Lung (tissue), 12 donors: Measurements from ENCODE around the gene BAG1. TPM values are rescaled to one million over a fixed set of nuclear protein-coding genes. Genes with fewer than 3 reads are reported as not detected.
A peak's percentile ranks its signal among the peaks of the same experiment; 100 is the strongest.

Experiments
- ATAC-seq: fragments of 200-7000 bp; cut with Tn5 transposase; one replicate; pipeline ENCODE4 v1.9.1; 2020; ENCODE audit warnings: moderate number of reproducible peaks; ENCODE audit not compliant: insufficient read depth, low FRiP score
- DNase-seq, 3 donors: peaks; one replicate each; pipeline ENCODE4 v3.0.0-alpha.2; 2013 to 2017
- H3K27ac ChIP-seq, 2 donors: one replicate each; pipeline ENCODE4 v1.5.1; 2013; ENCODE audit warnings: mild to moderate bottlenecking in 2 of 2, moderate library complexity in 2 of 2, control low read depth in 1 of 2, inconsistent platforms in 1 of 2, low read depth in 1 of 2, low read length in 1 of 2
- H3K27me3 ChIP-seq, 3 donors: one replicate each; pipeline ENCODE4 v1.5.1; 2013; ENCODE audit warnings: low read length in 2 of 3; ENCODE audit not compliant: control insufficient read depth in 3 of 3, insufficient read depth in 3 of 3
- H3K36me3 ChIP-seq, 4 donors: one replicate each; pipeline ENCODE4 v1.5.1; 2013; ENCODE audit warnings: low read length in 4 of 4, mild to moderate bottlenecking in 1 of 4, moderate library complexity in 1 of 4; ENCODE audit not compliant: control insufficient read depth in 4 of 4, insufficient read depth in 4 of 4
- H3K4me1 ChIP-seq, 5 donors: one replicate each; pipeline ENCODE4 v1.5.1; 2013; ENCODE audit warnings: low read length in 5 of 5, mild to moderate bottlenecking in 2 of 5, moderate library complexity in 1 of 5; ENCODE audit not compliant: control insufficient read depth in 5 of 5, insufficient read depth in 5 of 5
- H3K4me3 ChIP-seq: one replicate; pipeline ENCODE4 v1.5.1; 2013; ENCODE audit warnings: mild to moderate bottlenecking, control low read depth, moderate library complexity
- H3K9ac ChIP-seq, 2 donors: one replicate each; pipeline ENCODE4 v1.5.1; 2013; ENCODE audit warnings: low read length in 2 of 2, control low read depth in 1 of 2; ENCODE audit not compliant: insufficient read depth in 1 of 2
- H3K9me3 ChIP-seq, 4 donors: one replicate each; pipeline ENCODE4 v1.5.1; 2013; ENCODE audit warnings: low read length in 3 of 4, mild to moderate bottlenecking in 1 of 4, moderate library complexity in 1 of 4; ENCODE audit not compliant: control insufficient read depth in 4 of 4, insufficient read depth in 3 of 4
- whole genome bisulfite sequencing, 2 donors: extraction: QIAGEN DNeasy Blood & Tissue Kit; methylation state at CpG; one replicate each; pipeline ENCODE4 v1.1.7; 2013; 5-methylcytosine and 5-hydroxymethylcytosine counted together
- polyA plus RNA-seq, 2 donors: library from polyadenylated mRNA; stranded (reverse); fragments of 200-250 nt; gene quantifications; one replicate each; pipeline ENCODE4 v1.2.1, GENCODE V29; 2013
- total RNA-seq, 2 donors: library from RNA; depleted of rRNA in 1 of 2; stranded (reverse); fragments of >200 nt in 1 of 2; gene quantifications; one replicate each; pipeline ENCODE4 v1.2.1, GENCODE V29; 2014 to 2021
- TF ChIP-seq, protein P1 (sequence below): IDR thresholded peaks from 2 replicates; pipeline ENCODE4 v1.5.1; 2012; ENCODE audit warnings: mild to moderate bottlenecking; ENCODE audit errors: control extremely low read depth, extremely low read depth
- donor health status: control.
- donor health status: control.
- donor health status: Bipolar disorder and iron deficiency.
- donor health status: healthy.
- donor health status: DM: yes; HTN: yes; CAD: no.

Gene BAG1
- total and polyA plus RNA-seq, 4 donors = 84.1 to 135 (median 106) TPM

- no peaks in the 10 kb centered on the region for H3K27me3 ChIP-seq
- H3K9me3 ChIP-seq = no peaks in the 10 kb centered on the region
- 93 to 95% methylated on average over 12 of the region's 12 CpGs for WGBS, 2 donors
- peaks cover 7 to 33% (median 22%) of the 10 kb centered on the region in 4 donors for H3K36me3 ChIP-seq
- H3K4me1 ChIP-seq = peaks cover 5 to 29% (median 8%) of the 10 kb centered on the region in 5 donors
- H3K27ac ChIP-seq = no peak overlapping the region
- no peak overlapping the region for H3K4me3 ChIP-seq
- ATAC-seq (no peak), DNase-seq (no peak)
- no peak overlapping the region for H3K9ac ChIP-seq
- TF ChIP-seq, protein P1, sequence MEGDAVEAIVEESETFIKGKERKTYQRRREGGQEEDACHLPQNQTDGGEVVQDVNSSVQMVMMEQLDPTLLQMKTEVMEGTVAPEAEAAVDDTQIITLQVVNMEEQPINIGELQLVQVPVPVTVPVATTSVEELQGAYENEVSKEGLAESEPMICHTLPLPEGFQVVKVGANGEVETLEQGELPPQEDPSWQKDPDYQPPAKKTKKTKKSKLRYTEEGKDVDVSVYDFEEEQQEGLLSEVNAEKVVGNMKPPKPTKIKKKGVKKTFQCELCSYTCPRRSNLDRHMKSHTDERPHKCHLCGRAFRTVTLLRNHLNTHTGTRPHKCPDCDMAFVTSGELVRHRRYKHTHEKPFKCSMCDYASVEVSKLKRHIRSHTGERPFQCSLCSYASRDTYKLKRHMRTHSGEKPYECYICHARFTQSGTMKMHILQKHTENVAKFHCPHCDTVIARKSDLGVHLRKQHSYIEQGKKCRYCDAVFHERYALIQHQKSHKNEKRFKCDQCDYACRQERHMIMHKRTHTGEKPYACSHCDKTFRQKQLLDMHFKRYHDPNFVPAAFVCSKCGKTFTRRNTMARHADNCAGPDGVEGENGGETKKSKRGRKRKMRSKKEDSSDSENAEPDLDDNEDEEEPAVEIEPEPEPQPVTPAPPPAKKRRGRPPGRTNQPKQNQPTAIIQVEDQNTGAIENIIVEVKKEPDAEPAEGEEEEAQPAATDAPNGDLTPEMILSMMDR = no peak
Observed at GRCh38 chr9:33294670-33295432, 30.3 kb upstream of the BAG1 start.

- H3K9ac ChIP-seq = no peak overlapping the region
- no peaks in the 10 kb centered on the region for H3K9me3 ChIP-seq
- H3K4me3 ChIP-seq = no peak overlapping the region
- H3K4me1 ChIP-seq = peaks cover 5 to 29% (median 12%) of the 10 kb centered on the region in 5 donors
- H3K27ac ChIP-seq = no peak overlapping the region
- TF ChIP-seq, protein P1 = no peak
- no peaks in the 10 kb centered on the region for H3K27me3 ChIP-seq
- ATAC-seq (no peak), DNase-seq (no peak)
- H3K36me3 ChIP-seq = peaks cover 2 to 33% (median 21%) of the 10 kb centered on the region in 4 donors
- 89 to 92% methylated on average over 2 of the region's 2 CpGs for WGBS, 2 donors
Observed at GRCh38 chr9:33293782-33294181, 29.3 kb upstream of the BAG1 start.

DNA sequence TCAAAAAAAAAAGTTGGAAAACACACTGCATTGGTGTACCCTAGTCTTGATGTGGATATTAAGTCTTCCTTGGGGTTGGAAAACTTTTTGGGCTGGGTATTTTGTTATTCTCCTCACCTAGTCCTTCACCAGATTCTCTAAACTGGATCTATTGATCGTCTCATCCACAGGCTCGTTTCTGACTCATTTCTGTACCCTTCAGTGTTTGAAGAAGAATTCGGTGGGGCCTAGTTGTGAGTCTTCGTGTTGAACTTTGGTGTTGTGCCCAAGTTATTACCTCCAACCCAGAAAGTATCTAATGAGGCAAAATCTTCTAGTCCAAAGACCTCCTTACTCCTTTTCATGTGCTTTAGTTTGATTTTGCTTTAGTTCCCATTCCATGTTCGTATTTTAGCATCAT is 27.4 kb upstream of the BAG1 start:
- Histone ChIP-seq H3K4me1 (peaks cover 5 to 22% (median 6%) of the 10 kb centered on the region in 5 donors), H3K4me3 (no peak overlapping the region), H3K9ac (no peak overlapping the region), H3K27ac (peak overlapping the region in 1 of 2 donors; percentile 88), H3K9me3 (no peaks in the 10 kb centered on the region), H3K27me3 (no peaks in the 10 kb centered on the region), H3K36me3 (peaks cover 2 to 20% (median 15%) of the 10 kb centered on the region in 4 donors)
- DNase-seq (no peak), ATAC-seq (no peak)
- 84 to 89% methylated on average over 5 of the region's 5 CpGs for WGBS, 2 donors
- TF ChIP-seq, protein P1 = no peak
